Kidney tubule cell (primary cell): ENCODE measurements around the gene ROGDI.
"Not testable (repeated sequence)": the region's sequence is repeated elsewhere in the genome, so short reads cannot be mapped to it uniquely, and the experiment has no call there.

Experiments
- DNase-seq: peaks from one replicate; pipeline ENCODE4 v3.0.0-alpha.2; 2018; ENCODE audit warnings: low spot score

Gene ROGDI

DNA sequence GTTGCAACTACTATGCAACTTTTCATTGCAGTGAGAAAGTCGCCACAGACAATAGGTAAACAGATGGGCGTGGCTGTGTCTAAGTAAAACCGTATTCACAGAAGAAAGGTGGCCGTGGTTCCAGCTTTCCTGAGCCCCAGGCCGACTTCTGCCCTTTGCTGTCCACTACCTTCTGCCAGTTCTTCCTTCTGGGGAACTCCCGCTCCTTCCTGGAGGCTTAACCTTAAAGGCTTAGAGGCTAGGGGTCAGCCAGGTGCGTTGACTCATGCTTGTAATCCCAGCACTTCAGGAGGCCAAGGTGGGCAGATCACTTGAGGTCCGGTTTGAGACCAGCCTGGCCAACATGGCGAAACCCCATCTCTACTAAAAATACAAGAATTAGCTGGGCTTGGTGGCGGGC, 12.2 kb downstream of the ROGDI start:
- DNase-seq = no peak

DNA sequence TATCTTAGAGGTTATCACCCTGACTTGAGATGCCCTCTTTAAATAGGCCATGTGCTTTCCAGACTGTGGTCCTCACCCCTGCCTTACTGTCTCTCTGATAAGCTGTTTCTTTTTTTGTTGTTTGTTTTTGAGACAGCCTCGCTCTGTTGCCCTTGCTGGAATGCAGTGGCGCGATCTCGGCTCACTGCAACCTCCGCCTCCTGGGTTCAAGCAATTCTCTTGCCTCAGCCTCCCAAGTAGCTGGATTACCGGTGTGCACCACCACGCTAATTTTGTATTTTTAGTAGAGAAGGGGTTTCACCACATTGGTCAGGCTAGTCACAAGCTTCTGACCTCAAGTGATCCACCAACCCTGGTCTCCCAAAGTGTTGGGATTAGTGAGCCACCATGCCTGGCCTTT, 13.5 kb downstream of the ROGDI start:
- no peak for DNase-seq

DNA sequence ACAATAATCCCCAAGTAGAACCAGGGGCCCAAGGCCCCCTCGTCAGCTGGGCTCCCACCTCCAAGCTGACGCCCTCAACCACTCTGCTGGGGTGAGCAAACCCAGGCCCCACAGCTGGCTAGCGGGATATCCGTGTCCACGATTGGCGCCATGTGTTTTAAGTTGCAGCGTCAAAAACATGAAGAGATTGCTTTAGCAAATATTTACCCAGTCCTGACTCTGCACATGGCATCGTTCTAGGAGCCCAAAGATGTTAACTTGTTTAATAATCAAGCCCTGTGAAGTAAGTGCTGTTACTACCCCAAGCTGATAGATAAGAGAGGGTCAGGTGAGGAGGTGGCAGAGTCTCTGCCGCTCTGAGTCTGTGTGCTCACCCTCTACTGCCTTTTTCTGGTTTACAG, 13.9 kb downstream of the ROGDI start:
- no peak for DNase-seq

DNA sequence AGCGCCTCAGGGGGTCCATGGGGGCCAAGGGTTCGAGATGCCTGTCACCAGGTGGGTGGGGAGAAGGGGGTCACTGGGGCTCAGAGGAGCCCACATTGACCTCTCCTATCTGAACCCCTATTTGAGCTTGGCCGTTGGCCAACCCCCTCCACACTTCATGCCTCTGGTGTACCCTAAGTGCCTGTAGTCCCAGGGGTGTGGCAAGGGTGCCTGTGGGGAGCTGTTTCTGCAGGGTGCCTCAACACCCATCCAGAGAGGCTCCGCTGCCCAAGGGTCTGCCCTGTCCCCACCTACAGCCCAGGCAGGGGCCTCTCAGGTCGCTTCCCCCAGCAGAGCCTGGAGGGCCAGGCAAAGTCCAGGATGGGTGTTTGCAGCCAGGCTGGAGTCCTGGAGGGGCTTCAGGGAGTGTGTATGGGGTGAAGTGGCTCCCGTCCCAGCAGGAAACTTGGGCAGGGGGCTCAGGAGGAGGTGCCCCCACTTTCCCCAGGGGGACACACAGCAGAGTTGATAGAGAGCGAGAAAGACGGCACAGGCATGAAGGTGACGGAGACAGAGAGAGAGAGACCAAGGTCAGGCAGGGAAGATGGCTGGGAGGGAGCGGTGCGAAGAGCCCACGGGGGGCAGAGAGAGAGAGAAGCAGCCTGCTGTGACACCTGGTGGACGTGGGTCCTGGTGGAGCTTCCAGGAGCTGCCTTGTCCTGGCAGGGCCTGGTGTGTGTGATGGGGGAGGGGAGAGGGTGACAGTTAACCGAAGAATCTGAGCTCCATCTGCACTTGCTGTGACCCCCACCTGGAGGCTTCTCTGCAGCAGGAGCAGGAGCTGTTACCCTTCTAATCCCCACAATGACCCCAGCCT, 14.6 kb downstream of the ROGDI start, which contains the start of gene SEPTIN12:
SEPTIN12 (minus strand) TSS at position 719 of the 856 bp plus-strand sequence; CDS start at position 19, 700 bp downstream.
- DNase-seq = no peak

DNA sequence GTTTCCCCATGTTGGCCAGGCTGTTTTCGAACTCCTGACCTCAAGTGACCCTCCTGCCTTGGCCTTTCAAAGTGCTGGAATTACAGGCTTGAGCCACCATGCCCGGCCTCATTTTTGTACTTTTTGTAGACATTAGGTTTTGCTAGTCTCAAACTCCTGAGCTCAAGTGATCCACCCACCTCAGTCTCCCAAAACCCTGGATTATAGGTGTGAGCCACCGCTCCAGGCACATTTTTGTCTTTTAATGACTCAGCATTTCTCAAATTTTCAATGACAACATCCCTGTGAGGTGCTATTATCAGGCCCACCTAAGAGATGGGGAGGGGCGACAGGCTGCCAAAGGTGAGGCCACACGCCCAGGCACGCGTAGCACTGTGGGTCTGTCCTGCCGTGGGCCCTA, 15.4 kb downstream of the ROGDI start:
- no peak for DNase-seq

DNA sequence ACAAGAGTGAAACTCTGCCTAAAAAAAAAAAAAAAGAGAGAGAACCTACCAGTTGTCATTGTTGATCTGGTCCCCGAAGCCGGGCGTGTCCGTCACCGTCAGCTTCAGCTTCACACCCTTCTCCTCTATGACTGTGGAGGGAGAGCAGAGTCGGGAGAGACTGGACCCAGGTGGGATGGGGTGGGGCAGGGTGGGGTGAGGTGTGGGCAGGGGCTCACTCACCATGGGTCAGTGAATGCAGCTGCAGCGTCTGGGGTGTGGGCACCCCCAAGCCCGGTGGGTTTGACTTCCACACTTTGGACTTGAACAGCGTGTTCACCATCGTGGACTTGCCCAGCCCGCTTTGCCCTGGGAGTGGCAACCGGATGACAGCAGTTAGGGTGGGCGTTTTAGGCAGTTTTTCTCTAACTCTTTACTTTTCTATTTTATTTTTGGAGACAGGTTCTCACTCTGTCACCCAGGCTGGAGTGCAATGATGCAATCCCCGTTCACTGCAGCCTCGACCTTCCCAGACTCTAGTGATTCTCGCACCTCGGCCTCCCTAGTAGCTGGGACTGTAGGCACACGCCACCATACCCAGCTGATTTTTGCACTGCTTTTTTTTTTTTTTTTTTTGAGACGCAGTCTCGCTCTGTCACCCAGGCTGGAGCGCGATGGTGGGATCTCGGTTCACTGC, 16.5 kb downstream of the ROGDI start:
- DNase-seq = no peak

DNA sequence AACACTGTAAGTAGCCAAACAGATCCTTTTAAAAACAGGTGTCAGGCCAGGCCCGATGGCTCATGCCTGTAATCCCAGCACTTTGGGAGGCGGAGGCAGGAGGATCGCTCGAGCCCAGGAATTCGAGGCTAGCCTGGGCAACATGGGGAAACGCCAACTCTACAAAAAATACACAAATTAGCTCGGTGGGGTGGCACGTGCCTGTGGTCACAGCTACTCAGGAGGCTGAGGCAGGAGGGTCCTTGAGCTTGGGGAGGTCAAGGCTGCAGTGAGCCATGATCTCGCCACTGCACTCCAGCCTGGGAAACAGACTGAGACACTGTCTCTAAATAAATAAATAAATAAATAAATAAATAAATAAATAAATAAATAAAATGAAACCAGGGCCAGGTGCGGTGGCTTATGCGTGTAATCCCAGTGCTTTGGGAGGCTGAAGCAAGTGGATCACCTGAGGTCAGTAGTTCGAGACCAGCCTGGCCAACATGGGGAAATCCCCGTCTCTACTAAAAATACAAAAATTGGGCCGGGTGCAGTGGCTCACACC, 17.9 kb downstream of the ROGDI start:
- not testable (repeated sequence) for DNase-seq

DNA sequence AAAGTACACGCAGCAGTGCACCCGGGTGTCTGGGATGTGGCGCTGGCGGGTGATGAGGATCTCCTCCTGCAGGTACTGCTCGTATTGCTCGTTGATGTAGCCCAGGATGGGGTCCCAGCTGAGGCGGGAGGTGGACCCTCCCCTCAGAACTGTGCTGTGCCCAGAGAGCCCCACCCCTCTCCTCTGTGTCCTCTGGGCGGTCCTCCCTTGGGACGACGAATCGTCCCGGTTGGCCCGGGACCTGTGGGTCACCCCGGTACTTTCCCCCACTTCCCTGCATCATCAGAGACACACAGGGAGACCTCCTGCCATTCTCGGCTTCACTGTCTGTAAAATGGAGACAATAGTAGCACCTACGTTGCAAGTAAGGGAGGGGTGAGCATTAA, 18.5 kb downstream of the ROGDI start:
- no peak for DNase-seq

DNA sequence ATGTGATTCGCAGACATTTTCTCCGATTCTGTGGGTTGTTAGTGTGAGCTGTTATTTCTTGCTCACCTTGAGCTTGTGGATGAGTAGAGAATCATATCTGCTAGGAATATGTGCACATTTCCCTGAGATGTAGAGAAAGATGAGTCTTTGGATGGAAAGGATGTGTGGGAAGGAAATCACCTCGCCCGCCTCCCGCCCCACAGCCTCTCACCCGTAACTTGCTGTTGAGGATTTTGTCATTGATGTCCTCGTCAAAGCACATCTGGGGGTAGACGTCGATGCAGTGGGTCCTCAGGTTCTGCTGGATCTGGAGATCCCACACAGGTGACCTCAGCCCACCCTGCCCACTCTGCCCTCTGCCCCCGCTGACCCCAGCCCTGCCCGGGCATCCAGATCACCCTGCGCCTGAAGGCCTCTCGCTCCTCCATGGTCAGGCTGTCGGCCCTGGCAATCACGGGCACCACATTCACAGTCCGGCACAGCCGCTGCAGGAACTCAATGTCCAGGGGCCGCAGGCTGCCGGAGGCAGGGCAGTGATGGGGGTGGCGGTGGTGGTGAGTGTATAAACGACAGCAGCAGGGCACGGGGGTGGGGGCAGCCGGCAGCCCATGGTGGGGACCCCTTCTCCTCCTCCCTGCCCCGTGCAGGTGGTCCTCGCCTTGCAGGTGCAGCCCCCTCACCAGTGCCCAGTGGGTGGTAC, 19.0 kb downstream of the ROGDI start:
- DNase-seq = no peak

DNA sequence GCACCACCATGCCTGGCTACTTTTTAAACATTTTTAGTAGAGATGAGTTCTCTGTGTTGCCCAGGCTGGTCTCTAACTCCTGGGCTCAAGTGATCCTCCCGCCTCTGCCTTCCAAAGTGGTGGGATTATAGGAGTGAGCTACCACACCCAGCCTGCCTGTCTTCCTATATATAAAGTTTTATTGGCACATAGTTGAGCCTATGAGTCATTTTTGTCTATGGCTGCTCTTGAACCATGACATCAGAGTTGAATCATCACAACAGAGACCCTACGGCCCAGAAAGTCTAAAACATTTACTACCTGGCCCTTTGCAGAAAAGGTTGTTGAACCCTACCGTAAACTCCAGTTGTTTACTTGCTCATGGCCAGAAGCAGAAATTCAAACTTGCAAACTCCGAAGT, 22.2 kb downstream of the ROGDI start:
- peak; percentile 41 for DNase-seq

DNA sequence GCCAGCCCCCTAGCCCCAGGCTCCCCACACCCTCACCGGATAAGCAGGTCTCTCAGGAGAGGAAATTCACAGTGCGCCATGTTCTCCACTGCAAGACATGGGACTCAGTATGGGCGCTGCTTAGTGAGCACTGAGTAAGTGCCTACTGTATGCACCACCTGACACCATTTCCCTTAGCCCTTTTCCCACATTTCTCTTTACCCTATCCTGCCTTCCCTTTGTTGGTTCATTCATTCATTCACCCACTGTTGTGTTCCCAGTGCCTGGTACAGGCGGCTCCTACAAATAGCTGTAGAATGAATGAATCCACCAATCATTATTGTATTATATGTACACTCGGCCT, 24.4 kb downstream of the ROGDI start:
- no peak for DNase-seq

DNA sequence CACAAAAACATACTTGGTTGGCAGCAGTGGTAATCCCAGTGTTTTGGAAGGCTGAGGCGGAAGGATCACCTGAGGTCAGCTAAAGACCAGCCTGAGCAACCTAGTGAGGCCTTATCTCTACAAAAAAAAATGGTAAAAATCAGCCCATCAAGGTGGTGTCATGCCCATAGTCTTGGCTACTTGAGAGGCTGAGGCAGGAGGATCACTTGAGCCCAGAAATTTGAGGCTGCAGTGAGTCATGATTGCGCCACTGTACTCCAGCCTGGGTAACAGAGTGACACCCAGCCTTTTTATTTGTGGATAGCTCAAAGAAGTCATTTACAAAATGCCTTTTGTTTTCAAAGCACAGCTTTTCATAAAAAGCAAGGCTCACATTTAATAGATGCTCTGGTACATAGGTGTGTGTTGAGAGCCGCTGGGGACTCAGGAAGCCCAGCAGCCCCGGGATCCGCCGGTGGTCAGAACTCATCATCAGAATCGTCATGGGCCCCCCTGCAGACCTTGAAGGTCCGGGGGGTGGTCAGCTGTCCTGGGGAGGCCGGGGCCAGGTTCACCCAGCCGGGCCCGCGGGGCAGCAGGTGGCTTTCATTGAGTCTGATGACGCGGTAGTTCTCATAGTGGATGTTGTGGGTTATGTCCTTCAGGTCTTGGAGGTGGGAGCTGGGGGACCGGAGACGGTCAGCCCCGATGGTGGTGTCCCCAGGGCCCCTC, 24.9 kb downstream of the ROGDI start:
- no peak for DNase-seq

DNA sequence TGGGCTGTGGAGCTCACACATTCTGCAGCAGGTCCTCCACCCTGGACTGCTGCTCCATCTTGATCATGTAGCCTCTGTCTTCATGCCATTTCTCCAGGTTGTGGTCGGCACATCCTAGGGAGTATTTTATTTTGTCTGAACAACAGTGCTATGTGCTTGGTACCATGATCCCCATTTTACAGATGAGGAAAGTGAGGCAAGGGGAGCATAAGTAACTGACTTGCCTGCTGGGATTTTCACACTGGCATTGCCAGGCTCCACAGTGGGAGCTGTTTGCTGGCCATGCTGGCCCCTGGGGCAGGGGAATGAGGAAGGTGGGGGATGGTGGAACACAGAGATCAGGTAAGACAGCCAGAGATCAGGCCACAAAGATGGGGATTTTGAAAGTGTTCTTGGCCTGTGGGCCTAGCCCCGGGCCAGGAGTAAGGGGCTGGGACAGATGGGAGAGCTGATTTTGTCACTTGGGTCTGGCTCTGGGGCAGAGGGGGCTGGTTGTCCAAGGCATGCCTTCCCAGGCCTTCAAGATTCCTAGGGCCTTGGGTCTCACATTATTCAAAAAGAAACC, 26.2 kb downstream of the ROGDI start:
- no peak for DNase-seq

DNA sequence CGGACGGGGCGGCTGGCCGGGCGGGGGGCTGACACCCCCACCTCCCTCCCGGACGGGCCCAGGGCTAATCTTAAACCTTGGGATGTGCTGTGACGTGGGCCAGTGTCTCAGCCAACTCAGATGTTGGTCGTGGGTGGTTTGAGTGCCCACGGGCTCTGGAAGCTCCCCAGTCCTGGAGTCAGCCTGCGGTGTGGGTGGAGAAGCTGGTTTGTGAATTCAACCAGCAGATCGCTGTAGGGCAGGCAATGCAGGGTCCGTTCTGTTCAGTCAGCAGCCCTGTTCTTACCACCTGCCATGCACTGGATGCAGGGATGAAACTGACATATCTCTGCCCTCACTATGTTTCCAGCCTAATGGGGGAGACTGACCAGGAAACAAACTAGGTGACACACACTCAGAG, 27.4 kb downstream of the ROGDI start:
- no peak for DNase-seq

DNA sequence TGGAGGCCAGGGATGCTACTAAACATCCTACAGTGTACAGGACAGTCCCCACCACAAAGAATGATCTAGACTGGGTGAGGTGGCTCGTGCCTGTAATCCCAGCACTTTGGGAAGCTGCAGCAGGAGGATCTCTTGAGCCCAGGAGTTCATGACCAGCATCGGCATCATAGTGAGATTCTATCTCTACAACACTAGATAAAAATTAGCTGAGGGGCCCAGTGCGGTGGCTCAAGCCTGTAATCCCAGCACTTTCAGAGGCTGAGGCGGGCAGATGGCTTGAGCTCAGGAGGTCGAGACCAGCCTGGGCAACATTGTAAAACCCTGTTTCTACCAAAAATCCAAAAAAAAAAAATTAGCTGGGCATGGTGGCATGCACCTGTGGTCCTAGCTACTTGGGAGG, 30.1 kb downstream of the ROGDI start:
- no peak for DNase-seq

DNA sequence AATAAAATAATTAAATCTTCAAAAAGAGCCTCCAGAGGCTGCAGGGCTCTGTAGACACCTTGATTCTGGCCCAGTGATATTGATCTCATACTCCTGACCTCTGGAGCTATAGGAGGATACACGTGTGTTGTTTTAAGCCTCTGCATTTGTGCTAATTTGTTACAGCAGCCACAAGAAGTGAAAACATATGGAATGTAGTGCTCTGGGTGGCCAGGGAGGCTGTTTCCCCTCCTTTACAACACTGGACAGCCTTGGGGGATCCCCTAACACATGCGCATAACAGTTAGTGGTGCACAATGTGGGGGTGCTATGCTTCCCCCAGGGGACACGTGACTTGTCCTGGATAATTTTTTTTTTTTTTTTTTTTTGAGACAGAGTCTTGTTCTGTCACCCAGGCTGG, 30.8 kb downstream of the ROGDI start:
- DNase-seq = no peak

DNA sequence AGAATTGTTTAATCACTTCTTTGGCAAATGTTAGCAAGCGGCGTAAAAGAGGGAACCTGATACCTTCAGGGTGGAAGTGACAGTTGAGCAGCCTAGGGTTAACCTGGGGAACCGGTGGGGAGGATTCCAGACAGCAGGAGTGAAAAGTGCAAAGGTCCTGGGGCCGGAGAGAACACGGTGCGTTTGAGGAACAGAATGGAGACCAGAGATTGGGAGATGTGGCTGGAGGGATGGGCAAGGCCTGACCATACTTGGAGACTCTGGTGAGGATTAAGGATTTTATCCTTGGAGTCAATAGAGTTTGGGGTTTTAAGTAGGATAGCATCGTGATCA, 33.2 kb downstream of the ROGDI start:
- no peak for DNase-seq

DNA sequence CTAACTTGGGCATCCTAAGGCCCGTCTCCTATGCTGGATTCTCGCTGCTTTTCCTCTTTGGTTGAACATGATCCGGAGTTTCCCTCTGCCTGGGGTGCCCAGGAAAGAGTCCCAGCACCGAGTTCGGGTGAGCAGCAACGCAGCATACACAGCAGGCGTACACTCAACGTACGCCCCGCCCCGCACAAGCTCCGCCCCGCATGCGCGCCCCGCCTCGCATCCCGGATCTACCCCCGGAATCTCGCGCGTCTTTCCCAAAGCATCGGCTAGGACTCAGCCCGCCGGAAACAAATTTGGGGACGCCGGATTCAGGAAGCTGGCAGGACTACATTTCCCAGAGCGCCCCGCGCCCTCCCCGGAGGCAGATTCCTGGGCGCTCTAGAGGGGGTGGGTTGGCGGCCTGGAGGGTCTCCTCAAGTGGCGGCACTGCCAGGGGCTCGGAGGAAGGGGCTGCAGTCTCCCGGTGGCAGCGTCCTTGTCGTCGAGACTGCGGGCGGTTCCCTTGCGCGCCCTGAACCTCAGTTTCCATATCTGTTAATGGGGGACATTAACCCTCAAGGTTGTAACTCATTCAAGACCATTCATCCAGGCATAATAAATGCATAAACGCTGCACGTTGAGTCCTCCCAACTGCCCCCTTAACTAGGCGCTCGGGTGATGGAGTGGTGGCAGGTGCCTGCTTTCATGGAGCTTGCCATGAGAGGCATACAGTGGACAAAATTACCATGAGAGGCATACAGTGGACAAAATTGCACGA, 33.7 kb downstream of the ROGDI start:
- peak; percentile 96 for DNase-seq

DNA sequence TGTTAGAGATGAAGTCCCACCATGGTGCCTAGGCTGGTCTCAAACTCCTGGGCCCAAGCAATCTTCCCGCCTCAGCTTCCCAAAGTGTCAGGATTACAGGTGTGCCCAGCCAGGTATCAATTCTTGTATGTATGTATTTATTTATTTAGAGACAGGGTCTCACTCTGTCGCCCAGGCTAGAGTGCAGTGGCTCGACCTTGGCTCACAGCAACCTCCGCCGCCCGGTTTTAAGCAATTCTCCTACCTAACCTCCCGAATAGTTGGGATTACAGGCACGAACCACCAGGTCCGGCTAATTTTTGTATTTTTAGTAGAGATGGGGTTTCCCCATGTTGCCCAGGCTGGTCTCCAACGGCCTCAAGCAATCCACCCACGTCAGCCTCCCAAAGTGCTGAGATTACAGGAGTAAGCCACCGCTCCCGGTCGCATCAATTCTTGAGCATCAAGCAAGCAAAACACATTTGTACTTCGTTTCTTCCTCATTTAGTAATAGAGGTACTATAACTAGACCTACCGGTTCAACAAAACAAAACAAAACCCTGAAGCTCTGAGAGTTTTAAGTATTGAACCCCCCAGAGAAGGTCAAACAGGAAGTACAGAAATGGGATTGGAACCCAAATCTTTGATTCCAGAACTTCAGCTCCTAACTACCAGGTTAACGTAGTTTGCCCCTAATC, 34.4 kb downstream of the ROGDI start:
- DNase-seq = peak; percentile 34

DNA sequence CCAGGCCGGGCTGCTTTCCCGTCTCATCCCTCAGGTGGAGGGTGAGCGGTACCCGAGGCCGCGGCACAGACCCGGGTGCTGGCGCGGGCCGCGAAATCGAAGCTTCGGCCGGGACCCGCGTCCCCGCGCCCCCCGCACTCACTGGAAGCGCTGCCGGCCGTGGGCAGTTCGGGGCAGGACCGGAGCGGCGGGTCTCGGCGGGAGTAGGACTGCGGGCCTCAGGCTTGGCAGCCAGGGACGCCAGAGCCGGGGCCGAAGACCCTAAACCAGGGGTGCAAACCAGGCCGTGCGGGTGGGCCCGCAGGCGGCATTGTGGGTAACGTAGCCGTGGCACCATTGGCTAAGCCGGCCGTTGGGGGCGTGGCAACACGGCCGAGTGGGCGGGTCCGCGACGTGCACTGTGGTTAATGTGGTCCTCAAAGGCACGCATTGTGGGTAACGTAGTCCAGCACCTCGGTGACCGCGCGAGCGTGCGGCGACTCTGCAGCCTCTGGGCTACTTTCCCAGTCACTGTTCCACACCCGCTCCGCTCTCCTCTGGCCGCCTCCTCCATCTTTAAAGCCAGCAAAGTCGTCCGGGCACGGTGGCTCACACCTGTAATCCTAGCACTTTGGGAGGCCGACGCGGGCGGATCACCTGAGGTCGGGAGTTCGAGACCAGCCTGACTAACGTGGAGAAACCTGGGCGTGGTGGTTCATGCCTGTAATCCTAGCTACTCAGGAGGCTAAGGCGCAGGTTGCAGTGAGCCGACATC, 35.4 kb downstream of the ROGDI start, which contains the start of gene ZNF500:
ZNF500 (minus strand) TSS at position 288 of the 754 bp plus-strand sequence. CDS start 1,184 bp downstream, outside the sequence.
- peak; percentile 95 for DNase-seq
